ENCODE measurements around the gene ANKRD24.
"Not testable (repeated sequence)": the region's sequence is repeated elsewhere in the genome, so short reads cannot be mapped to it uniquely, and the experiment has no call there.

Gene ANKRD24

GRCh38 chr19:4199699-4200293 lies 17.3 kb downstream of the ANKRD24 start:
- DNase-seq: no peak

GRCh38 chr19:4200940-4201542 lies 18.6 kb downstream of the ANKRD24 start:
- no peak for DNase-seq

- no peak for DNase-seq
These were observed 19.3 kb downstream of the ANKRD24 start for GRCh38 chr19:4201798-4202197.

- DNase-seq: no peak
These were observed 24.5 kb downstream of the ANKRD24 start for GRCh38 chr19:4206818-4207484.

GRCh38 chr19:4208385-4209094 lies 26.1 kb downstream of the ANKRD24 start:
- DNase-seq: peak; percentile 29

- no peak for DNase-seq
These were observed 27.8 kb downstream of the ANKRD24 start for GRCh38 chr19:4210166-4210731.

- DNase-seq: no peak
These were observed 30.6 kb downstream of the ANKRD24 start for GRCh38 chr19:4213116-4213515.

GRCh38 chr19:4215807-4216206 lies 33.3 kb downstream of the ANKRD24 start:
- DNase-seq: no peak

- DNase-seq: no peak
These were observed 34.4 kb downstream of the ANKRD24 start for GRCh38 chr19:4216846-4217245.

GRCh38 chr19:4217429-4218264 lies 35.2 kb downstream of the ANKRD24 start:
- DNase-seq: no peak

- DNase-seq: not testable (repeated sequence)
These were observed 36.0 kb downstream of the ANKRD24 start for GRCh38 chr19:4218523-4218922.

GRCh38 chr19:4220188-4220587 lies 37.7 kb downstream of the ANKRD24 start:
- DNase-seq: no peak

- no peak for DNase-seq
These were observed 42.0 kb downstream of the ANKRD24 start for GRCh38 chr19:4224470-4224869.

- no peak for DNase-seq
These were observed 43.4 kb downstream of the ANKRD24 start for GRCh38 chr19:4225885-4226284.

GRCh38 chr19:4227771-4228170 lies 45.3 kb downstream of the ANKRD24 start:
- DNase-seq: no peak

- DNase-seq: no peak
These were observed 46.3 kb downstream of the ANKRD24 start for GRCh38 chr19:4228765-4229178.

- peak; percentile 78 for DNase-seq
These were observed 46.9 kb downstream of the ANKRD24 start, which contains the start of gene EBI3 for GRCh38 chr19:4229179-4229931. TSS of gene EBI3 (plus strand) at chr19:4229523. CDS start at chr19:4229551, 28 bp downstream.

GRCh38 chr19:4230237-4230636 lies 47.7 kb downstream of the ANKRD24 start:
- DNase-seq: not testable (repeated sequence)

- DNase-seq: not testable (repeated sequence)
These were observed 49.0 kb downstream of the ANKRD24 start for GRCh38 chr19:4231521-4231920.

GRCh38 chr19:4232139-4232538 lies 49.6 kb downstream of the ANKRD24 start:
- DNase-seq: not testable (repeated sequence)

- no peak for DNase-seq
These were observed 50.3 kb downstream of the ANKRD24 start for GRCh38 chr19:4232614-4233281.
